ENCODE results near the gene ADPRHL1.

GRCh38 chr13:113488283-113488682 is 35.0 kb upstream of the ADPRHL1 start:
- TF ChIP-seq EP300 (IDR thresholded peaks at IDR 0.05): no peak
- TF ChIP-seq CTCF (IDR thresholded peaks at IDR 0.05): no peak
- no peak for TF ChIP-seq POLR2AphosphoS5 (IDR thresholded peaks at IDR 0.05)

All from sigmoid colon (tissue), 4 donors.